HG03025 (cell line): Measurements from ENCODE around the gene PHACTR3.
"Not testable (repeated sequence)": the region's sequence is repeated elsewhere in the genome, so short reads cannot be mapped to it uniquely, and the experiment has no call there.

ENCODE experiments used
- ATAC-seq: cut with Tn5 transposase; IDR thresholded peaks from one replicate; pipeline ENCODE4 v1.9.1; 2021; ENCODE audit warnings: mild to moderate bottlenecking, moderate library complexity; ENCODE audit not compliant: unreplicated experiment, low FRiP score

Gene PHACTR3

DNA sequence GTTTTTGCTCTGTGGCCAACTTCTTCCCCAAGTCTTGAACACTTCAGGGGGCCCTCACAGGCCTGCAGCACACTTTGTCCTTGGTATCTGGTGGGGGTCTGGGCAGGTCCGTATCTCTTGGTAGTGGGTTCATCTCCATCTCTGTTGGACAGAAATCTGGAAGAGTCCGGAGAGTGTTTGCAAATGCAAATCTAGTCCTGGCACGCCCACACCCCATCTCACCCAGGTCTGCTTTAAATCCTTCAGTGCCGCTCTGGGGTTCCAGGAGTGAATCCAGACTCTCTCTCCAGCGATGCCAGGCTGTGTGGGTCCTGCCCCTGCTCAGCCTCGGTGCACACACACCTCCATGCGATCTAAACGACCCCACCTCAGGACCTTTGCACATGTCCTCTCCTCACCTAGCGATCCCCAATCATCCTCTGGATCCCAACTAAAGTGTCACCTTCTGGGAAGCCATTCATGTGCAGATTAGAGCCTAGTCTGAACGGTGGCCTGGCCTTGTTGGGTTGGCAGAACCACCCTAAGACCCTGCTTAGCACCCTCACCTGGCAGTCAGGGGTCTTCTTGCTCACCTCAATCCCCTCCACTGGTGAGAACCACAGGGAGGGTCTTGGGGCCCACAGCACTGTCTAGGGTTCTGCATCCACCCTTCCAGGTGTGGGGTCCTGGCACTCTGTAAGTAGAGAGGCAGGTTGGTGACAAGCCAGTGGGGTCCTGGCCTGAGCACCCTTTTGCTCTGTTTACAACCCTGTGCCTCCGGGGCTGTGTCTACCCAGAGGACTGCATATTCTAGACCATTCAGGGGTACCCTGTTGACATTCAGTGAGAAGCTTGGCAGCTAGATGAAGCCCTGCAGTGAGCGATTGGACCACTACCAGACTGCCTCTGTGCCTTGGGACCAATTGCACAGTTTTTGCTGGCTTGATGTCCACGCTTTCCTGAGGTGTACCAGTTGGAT, 228.3 kb downstream of the PHACTR3 start:
- ATAC-seq: no peak

DNA sequence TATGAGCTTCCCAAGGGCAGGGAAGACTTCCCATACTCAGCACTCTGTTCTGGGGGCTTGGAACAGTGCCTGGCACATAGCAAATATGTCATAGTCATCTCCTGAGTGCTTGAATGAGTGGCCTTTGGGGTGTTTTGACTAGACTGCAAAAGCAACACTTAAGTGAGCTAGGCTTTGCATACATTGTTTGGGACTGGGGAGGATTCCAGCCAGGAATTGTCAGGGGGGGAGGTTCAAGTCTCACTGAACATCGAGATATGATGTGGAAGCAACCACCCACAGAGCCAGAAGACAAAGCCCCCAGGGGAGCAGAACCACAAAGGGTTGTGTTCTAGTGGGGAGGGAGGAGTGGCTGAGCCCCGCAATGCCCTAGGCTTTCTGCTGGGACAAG, 230.7 kb downstream of the PHACTR3 start:
- no peak for ATAC-seq

DNA sequence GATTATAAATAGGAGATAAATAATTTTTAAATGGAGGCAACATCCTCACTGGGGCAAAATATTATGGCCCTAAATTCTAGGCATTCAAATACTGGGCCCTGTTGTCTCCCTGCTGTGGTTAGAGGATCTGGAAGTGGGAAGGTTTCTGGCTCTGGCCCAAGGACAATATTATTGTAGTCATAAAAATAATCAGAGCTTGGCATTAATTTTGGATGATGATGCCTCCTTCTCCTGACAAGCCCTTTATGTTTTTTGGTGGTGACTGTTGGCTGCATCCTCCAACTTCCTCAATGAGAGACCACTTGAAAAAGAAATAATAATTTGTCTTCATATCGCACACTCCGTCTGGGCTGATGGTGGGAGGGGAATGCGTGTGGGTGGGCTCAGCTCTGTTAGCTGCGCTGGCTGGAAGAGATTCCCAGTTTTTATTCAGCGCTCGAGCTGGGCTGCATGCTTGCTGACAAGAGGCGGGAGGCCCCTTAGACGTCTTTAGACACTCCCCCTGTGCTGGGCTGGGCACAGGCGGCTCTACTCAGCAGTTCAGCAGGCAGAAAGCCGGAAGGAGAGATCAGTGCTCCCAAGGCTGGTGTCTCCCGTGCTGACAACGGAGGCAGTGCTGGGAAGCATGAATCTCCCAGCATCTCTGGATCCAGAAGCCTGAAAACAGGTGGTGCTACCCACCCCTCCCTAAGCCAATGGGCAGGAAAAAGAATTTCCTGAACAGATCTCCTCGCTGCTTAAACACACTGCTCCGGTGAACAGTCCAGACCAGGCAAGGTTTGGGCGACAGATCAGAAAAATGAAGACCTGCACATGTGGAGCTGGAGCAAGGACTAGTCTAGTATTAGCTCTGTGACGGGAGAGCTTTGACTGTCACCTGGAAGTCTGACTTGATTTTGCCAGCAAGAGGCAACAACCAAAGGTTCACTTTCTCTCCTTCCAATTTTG, 231.4 kb downstream of the PHACTR3 start:
- no peak for ATAC-seq

DNA sequence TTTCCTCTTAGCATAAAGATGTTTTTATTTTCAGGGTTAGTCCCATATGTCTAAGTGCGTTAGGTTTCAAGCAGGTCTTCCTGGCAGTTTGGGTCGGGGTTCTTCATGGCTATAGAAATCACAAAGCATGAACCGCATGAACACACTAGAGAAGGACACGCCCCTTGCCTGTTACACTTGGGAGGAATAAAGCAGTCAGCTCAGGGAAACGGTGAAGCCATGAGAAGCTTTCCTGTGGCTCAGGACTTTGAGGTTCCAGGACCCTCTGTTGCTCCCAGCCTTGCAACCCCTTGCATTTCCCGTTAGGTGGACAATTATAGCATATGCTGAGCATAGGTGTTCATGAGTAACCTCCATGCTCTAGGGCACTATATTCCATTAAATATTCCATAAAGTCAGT, 232.4 kb downstream of the PHACTR3 start:
- no peak for ATAC-seq

GRCh38 chr20:59837623-59838394, 233.5 kb downstream of the PHACTR3 start:
- peak; percentile 66 for ATAC-seq

- ATAC-seq: no peak
Observed at GRCh38 chr20:59839400-59839799, 235.1 kb downstream of the PHACTR3 start.

- no peak for ATAC-seq
Observed at GRCh38 chr20:59845472-59845871, 241.1 kb downstream of the PHACTR3 start.

- ATAC-seq: no peak
Observed at GRCh38 chr20:59848182-59848581, 243.8 kb downstream of the PHACTR3 start.

GRCh38 chr20:59850018-59850641, 245.8 kb downstream of the PHACTR3 start:
- no peak for ATAC-seq

DNA sequence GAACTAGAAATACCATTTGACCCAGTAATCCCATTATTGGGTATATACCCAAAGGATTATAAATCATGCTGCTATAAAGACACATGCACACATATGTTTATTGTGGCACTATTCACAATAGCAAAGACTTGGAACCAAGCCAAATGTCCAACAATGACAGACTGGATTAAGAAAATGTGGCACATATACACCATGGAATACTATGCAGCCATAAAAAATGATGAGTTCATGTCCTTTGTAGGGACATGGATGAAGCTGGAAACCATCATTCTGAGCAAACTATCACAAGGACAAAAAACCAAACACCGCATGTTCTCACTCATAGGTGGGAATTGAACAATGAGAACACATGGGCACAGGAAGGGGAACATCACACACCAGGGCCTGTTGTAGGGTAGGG, 252.2 kb downstream of the PHACTR3 start:
- not testable (repeated sequence) for ATAC-seq

DNA sequence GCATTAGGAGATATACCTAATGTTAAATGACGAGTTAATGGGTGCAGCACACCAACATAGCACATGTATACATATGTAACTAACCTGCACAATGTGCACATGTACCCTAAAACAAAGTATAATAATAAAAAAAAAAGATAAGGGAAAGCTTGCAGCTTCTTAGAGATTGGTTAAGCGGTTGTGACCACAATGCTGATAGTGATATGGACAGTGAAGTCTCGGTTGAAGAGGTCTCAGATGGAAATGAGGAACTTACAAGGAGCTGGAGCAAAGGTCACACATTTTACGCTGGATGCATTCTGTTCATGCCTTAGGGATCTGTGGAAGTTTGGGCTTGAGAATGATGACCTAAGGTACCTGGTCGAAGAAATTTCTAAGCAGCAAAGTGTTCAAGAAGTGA, 252.6 kb downstream of the PHACTR3 start:
- ATAC-seq: not testable (repeated sequence)

- no peak for ATAC-seq
Observed at GRCh38 chr20:59857966-59858365, 253.6 kb downstream of the PHACTR3 start.

- ATAC-seq: no peak
Observed at GRCh38 chr20:59858425-59858824, 254.1 kb downstream of the PHACTR3 start.

- ATAC-seq: no peak
Observed at GRCh38 chr20:59861401-59861800, 257.1 kb downstream of the PHACTR3 start.

DNA sequence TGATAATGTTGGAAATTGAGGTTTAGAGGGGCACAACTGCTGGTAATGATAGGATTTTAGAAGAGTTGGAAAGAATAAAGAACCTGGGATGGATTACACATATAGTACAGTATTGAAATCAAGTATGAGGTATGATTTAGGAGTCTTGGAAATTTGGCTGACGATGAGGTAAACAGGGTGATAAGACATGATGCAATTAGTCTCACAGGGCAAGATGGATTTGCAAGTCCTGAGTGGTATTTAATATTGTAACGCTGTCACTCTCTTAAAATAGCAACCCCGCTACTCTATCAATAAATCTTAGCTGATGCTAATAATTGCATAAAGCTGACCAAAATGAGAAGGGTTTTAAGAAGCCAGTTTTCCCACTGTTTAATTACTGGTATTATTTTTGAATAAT, 258.7 kb downstream of the PHACTR3 start:
- no peak for ATAC-seq

GRCh38 chr20:59864726-59865125, 260.4 kb downstream of the PHACTR3 start:
- ATAC-seq: no peak

DNA sequence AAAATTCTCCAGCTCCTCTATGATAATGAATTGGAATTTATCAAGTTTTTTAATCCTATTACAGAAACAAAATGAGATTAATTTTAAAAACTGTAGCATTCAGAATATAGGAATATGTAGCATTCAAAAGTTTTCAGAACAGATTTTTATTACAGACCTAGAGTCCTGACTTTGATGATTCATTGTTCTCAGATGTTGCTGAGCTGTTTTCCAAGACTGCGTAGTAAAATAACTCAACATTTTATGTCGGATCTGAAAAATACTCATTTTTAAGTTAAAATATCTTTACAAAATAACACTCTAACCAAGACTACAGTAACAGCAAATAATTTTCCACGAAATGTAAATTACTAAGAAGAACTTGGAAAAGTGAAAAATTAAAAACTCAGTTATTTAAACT, 262.0 kb downstream of the PHACTR3 start:
- ATAC-seq: no peak

DNA sequence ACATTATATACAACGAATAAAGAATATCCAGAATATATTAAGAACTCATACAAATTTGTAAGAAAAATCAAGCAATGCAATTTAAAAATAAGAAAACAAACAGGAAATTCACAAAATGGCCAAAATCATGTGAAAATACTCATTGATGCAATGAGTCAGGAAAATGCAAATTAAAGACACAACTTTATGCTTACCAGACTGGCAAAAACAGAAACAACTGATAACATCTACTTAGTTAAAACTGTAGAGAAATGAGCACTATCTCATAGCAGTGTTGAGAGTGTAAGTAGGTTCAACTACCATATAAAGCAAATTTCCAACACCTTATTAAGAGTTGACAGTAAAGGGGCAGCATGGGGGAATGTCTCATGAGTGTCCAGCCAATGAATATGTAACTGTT, 266.8 kb downstream of the PHACTR3 start:
- no peak for ATAC-seq

- no peak for ATAC-seq
Observed at GRCh38 chr20:59873409-59873808, 269.1 kb downstream of the PHACTR3 start.

GRCh38 chr20:59880198-59880597, 275.9 kb downstream of the PHACTR3 start:
- ATAC-seq: no peak
